HepG2 (cell line): ENCODE data around the gene DTYMK. TPM values are rescaled to one million over a fixed set of nuclear protein-coding genes. Genes with fewer than 3 reads are reported as not detected.

Source experiments
- ATAC-seq: fragments of 200-7000 bp; cut with Tn5 transposase; 3 replicates; pipeline ENCODE4 v1.9.1; 2020; ENCODE audit warnings: mild to moderate bottlenecking, moderate library complexity
- BruUV-seq: library from RNA; stranded (reverse); fragments of 400-500 nt; replicated peaks from 2 replicates; lab custom pipeline; 2021; lab: Mats Ljungman, UMichigan
- CTCF ChIA-PET: fragments of 300-600 bp; formaldehyde crosslinking; extraction: SDS; loops from one replicate; lab custom pipeline; 2021; ENCODE audit warnings: low total read pairs, inconsistent platforms, low intra/inter-chr PET ratio; lab: Yijun Ruan, JAX
- POLR2A ChIA-PET: fragments of 350-600 bp; sonication (Branson Sonifier 250); formaldehyde crosslinking; loops from one replicate; lab custom pipeline; 2020; ENCODE audit warnings: antibody characterized with exemption, inconsistent platforms; lab: Yijun Ruan, JAX
- DNase-seq: peaks from one replicate; pipeline ENCODE4 v3.0.0-alpha.2; 2015; ENCODE audit warnings: low spot score
- FAIRE-seq: peaks from 3 replicates; lab custom pipeline; 2011; peaks lifted over from hg19 to GRCh38; lab: Jason Lieb, UNC
- H2AFZ ChIP-seq: one replicate; pipeline ENCODE4 v1.6.1; 2011; ENCODE audit warnings: low read length, inconsistent platforms
- H3K27ac ChIP-seq: fragments of 300-600 bp; 3 replicates; pipeline ENCODE4 v1.8.0; 2011; ENCODE audit warnings: mixed run types, mild to moderate bottlenecking, mixed read lengths, low read length, inconsistent platforms; ENCODE audit not compliant: insufficient read depth; ENCODE audit errors: extremely low read length
- H3K27me3 ChIP-seq, 2 experiments: fragments of 200-600 bp in 1 of 2; 2 replicates in 1 of 2; 3 replicates in 1 of 2; pipeline versions ENCODE4 v1.6.0 to v1.8.0; 2011; ENCODE audit warnings: low read length in 2 of 2, mild to moderate bottlenecking in 2 of 2, moderate library complexity in 2 of 2, inconsistent platforms in 1 of 2; ENCODE audit not compliant: insufficient read depth in 2 of 2, control insufficient read depth in 1 of 2
- H3K36me3 ChIP-seq, 2 experiments: fragments of 200-600 bp in 1 of 2; replicated peaks in 1 of 2; 2 replicates in 1 of 2; 3 replicates in 1 of 2; pipeline versions ENCODE4 v1.5.1 to v1.8.0; 2011; ENCODE audit warnings: low read length in 2 of 2, inconsistent platforms in 1 of 2; ENCODE audit not compliant: insufficient read depth in 2 of 2, control insufficient read depth in 1 of 2
- H3K4me1 ChIP-seq: 2 replicates; pipeline ENCODE4 v1.5.1; 2012; ENCODE audit warnings: low read length, inconsistent platforms; ENCODE audit not compliant: insufficient read depth
- H3K4me2 ChIP-seq: 2 replicates; pipeline ENCODE4 v1.6.0; 2011; ENCODE audit warnings: low read depth, low read length, inconsistent platforms
- H3K4me3 ChIP-seq, 3 experiments: fragments of 200-600 bp in 1 of 3; sonication (generic), shearing (Covaris generic) in 1 of 3; replicated peaks in 1 of 3; 2 replicates each; pipeline ENCODE4 v1.5.1; 2011 to 2016; ENCODE audit warnings: low read length in 3 of 3, inconsistent platforms in 2 of 3, low read depth in 2 of 3, mild to moderate bottlenecking in 2 of 3, control low read depth in 1 of 3, mixed read lengths in 1 of 3; ENCODE audit not compliant: insufficient read depth in 1 of 3
- H3K79me2 ChIP-seq: one replicate; pipeline ENCODE4 v1.6.1; 2011; ENCODE audit warnings: low read length, inconsistent platforms; ENCODE audit not compliant: insufficient read depth
- H3K9ac ChIP-seq: 2 replicates; pipeline ENCODE4 v1.6.0; 2011; ENCODE audit warnings: mild to moderate bottlenecking, low read depth, low read length, inconsistent platforms; ENCODE audit not compliant: insufficient read depth
- H3K9me3 ChIP-seq: 2 replicates; pipeline ENCODE4 v1.5.1; 2012; ENCODE audit warnings: mild to moderate bottlenecking, low read length
- H4K20me1 ChIP-seq: 2 replicates; pipeline ENCODE4 v1.6.0; 2011; ENCODE audit warnings: inconsistent platforms, mild to moderate bottlenecking, low read length, moderate library complexity; ENCODE audit not compliant: insufficient read depth
- CCDC6 ChIP-seq: sonication (generic); formaldehyde crosslinking; IDR thresholded peaks from 2 replicates; pipeline ENCODE4 v1.8.1; 2022; ENCODE audit warnings: mild to moderate bottlenecking, missing genetic modification reagents, moderate library complexity
- EEA1 ChIP-seq: sonication (generic); formaldehyde crosslinking; IDR thresholded peaks from 2 replicates; pipeline ENCODE4 v1.5.1; 2020; ENCODE audit warnings: mild to moderate bottlenecking, missing genetic modification reagents, borderline replicate concordance
- HMG20B ChIP-seq: conservative IDR thresholded peaks from 2 replicates; pipeline ENCODE4 v1.6.1; 2016; ENCODE audit warnings: missing genetic modification reagents, missing compliant biosample characterization
- LCORL ChIP-seq, 2 experiments: fragments of 450-650 bp in 1 of 2; sonication (generic) in 1 of 2; formaldehyde crosslinking in 1 of 2; IDR thresholded peaks; 2 replicates each; pipeline versions ENCODE4 v1.5.0 to v1.6.1; 2017 to 2020; ENCODE audit warnings: antibody characterized with exemption in 1 of 2, missing genetic modification reagents in 1 of 2
- TMF1 ChIP-seq: sonication (generic); formaldehyde crosslinking; IDR thresholded peaks from 2 replicates; pipeline ENCODE4 v1.8.1; 2022; ENCODE audit warnings: low read depth, missing genetic modification reagents
- ZMYM2 ChIP-seq: sonication (generic); formaldehyde crosslinking; IDR thresholded peaks from 2 replicates; pipeline ENCODE4 v1.8.0; 2022; ENCODE audit warnings: mild to moderate bottlenecking, missing genetic modification reagents
- ZNF317 ChIP-seq: sonication (generic); formaldehyde crosslinking; IDR thresholded peaks from 2 replicates; pipeline ENCODE4 v1.5.0; 2020; ENCODE audit warnings: mild to moderate bottlenecking, missing genetic modification reagents
- ZNF441 ChIP-seq: sonication (generic); formaldehyde crosslinking; IDR thresholded peaks from 2 replicates; pipeline ENCODE4 v1.7.0; 2021; ENCODE audit warnings: missing genetic modification reagents, borderline replicate concordance
- ZNF557 ChIP-seq: sonication (generic); formaldehyde crosslinking; IDR thresholded peaks from 2 replicates; pipeline ENCODE4 v1.4.0; 2020; ENCODE audit warnings: missing genetic modification reagents
- WGBS: methylation state at CpG from one replicate; pipeline ENCODE4 v1.1.6; 2017; ENCODE audit warnings: low lambda C conversion rate; 5-methylcytosine and 5-hydroxymethylcytosine counted together
- in situ Hi-C: cut with HindIII; loops from 2 replicates; pipeline ENCODE4 v1.10.0; 2017; ENCODE audit warnings: low pct_unique_long_range_greater_than_20kb; ENCODE audit not compliant: extremely low pct_ligation_motif_present
- intact Hi-C: fragments of 100-400 bp; cut with micrococcal nuclease; formaldehyde crosslinking; loops from one replicate; pipeline ENCODE4 v1.10.0; 2022; ENCODE audit not compliant: unreplicated experiment
- polyA plus RNA-seq, 8 experiments: library from polyadenylated mRNA; depleted of rRNA in 3 of 8; stranded (reverse) in 7 of 8; unstranded in 1 of 8; fragments of >200 nt; fragmentation: Illumina TruSeq in 4 of 8; extraction: Trizol in 4 of 8; gene quantifications; 2 replicates each; pipeline versions ENCODE4 v1.2.1 to v1.2.3, GENCODE V29; 2011 to 2016; ENCODE audit warnings: low read depth in 4 of 8, missing spikeins in 1 of 8, mixed read lengths in 1 of 8; ENCODE audit not compliant: insufficient read depth in 1 of 8
- total RNA-seq, 5 experiments: library from RNA; depleted of rRNA; stranded (reverse); fragments of >200 nt; fragmentation: Illumina TruSeq; extraction: Trizol; gene quantifications; 2 replicates each; pipeline ENCODE4 v1.2.3, GENCODE V29; 2016; ENCODE audit warnings: low read depth in 1 of 5
- TF ChIP-seq, protein P1 (sequence below): sonication (generic); formaldehyde crosslinking; IDR thresholded peaks from 2 replicates; pipeline ENCODE4 v1.5.1; 2020; ENCODE audit warnings: missing genetic modification reagents, mild to moderate bottlenecking, borderline replicate concordance
- TF ChIP-seq, protein P2 (sequence below), 2 experiments: sonication (generic) in 1 of 2; formaldehyde crosslinking in 1 of 2; IDR thresholded peaks; 2 replicates each; pipeline versions ENCODE4 v1.6.1 to v1.9.0; 2014 to 2022; ENCODE audit warnings: antibody characterized with exemption in 1 of 2, borderline replicate concordance in 1 of 2, inconsistent platforms in 1 of 2, low read depth in 1 of 2, missing genetic modification reagents in 1 of 2
- TF ChIP-seq, protein P3 (sequence below): sonication (generic); formaldehyde crosslinking; IDR thresholded peaks from 2 replicates; pipeline ENCODE4 v1.4.0; 2020; ENCODE audit warnings: missing genetic modification reagents, mild to moderate bottlenecking, borderline replicate concordance

Gene DTYMK
- total and polyA plus RNA-seq, 2 of the 13 experiments (the other 11 are each of a cell fraction or from before 2014, with no cell fraction given), result 57.5 to 134 TPM

DNA sequence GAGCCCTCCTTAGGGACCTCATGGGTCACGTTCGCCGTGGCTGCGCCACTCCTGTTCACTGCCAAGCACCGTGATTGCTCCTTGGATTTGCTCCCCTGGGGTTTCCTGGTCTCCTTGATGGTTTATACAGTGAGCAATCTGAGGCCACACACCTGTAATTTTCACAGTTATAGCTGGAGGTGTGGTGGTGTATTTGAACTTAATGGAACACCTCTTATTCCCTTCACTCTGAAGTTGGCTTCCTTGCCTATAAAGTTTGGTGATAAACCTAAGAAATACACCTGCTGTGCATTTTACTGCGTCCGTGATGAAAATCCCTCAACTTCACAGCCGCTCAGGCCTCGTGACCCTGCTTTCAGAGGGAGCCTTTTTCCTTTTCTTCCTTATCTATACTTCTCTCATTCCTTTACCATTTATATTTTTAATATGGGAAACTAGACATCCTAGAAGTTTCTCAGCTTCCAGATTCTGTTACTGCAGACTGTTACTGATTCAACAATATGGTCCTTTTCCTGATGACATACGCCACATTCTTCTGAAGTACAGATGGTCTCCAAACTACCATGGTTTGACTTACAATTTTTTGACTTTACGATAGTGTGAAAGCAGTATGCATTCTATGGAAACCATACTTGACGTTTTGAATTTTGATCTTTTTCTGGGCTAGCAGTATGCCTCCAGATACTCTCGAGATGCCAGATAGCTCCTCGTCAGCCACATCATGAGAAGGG lies 40.5 kb downstream of the DTYMK start:
- Histone ChIP-seq H3K4me1 (peaks cover 88% of the 10 kb centered on the region), H3K27ac (peak overlapping the region; percentile 92), H3K4me3 (peak overlapping the region; percentile 39 to 79 (median 50)), H3K36me3 (peaks cover 2 to 11% of the 10 kb centered on the region in 2 experiments; a peak in 4 of 5 replicates), H3K9ac (peak overlapping the region; percentile 72), H3K27me3 (no peaks in the 10 kb centered on the region), H3K9me3 (no peaks in the 10 kb centered on the region), H2AFZ (no peak overlapping the region), H3K79me2 (peaks cover 91% of the 10 kb centered on the region), H4K20me1 (peaks cover 9% of the 10 kb centered on the region; the same call in 1 of the 2 replicates), H3K4me2 (peak overlapping the region; percentile 100)
- intact Hi-C loops (loop anchor here (5.0 kb wide), 2 partner anchors 41 to 99 kb away; partner anchors contain the start of gene DTYMK), in situ Hi-C loops (loop anchor here (25.0 kb wide), 1 partner anchor 784 kb away; the partner anchor contains the start of gene AGXT)
- 65% methylated on average over 14 of the region's 14 CpGs for WGBS
- no TSS peak for BruUV-seq
- CTCF ChIA-PET, result interaction anchor here (1.6 kb wide), 1 partner anchor 13 kb away, joined by 5 read pairs; no protein-coding TSS in a partner anchor
- ATAC-seq (no peak), DNase-seq (no peak), FAIRE-seq (no peak)
- POLR2A ChIA-PET, result interaction anchor here (0.8 to 3.6 kb wide), 8 partner anchors 9 to 331 kb away, joined by 3 to 30 read pairs (median 4); partner anchors contain the start of genes ATG4B, D2HGDH, DTYMK and THAP4
- TF ChIP-seq, protein P1, sequence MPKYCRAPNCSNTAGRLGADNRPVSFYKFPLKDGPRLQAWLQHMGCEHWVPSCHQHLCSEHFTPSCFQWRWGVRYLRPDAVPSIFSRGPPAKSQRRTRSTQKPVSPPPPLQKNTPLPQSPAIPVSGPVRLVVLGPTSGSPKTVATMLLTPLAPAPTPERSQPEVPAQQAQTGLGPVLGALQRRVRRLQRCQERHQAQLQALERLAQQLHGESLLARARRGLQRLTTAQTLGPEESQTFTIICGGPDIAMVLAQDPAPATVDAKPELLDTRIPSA (CRISPR knock-in tag), result 0 out of 2 replicates have a peak, but pooled peaks have one; percentile 81
- TF ChIP-seq HMG20B (CRISPR knock-in tag), result no peak
- TF ChIP-seq LCORL (IDR thresholded peaks at IDR 0.05), result no peak
- no peak for TF ChIP-seq LCORL (CRISPR knock-in tag; IDR thresholded peaks at IDR 0.05)
- 0 out of 2 replicates have a peak, but pooled peaks have one; percentile 43 for TF ChIP-seq ZNF441 (CRISPR knock-in tag)
- 0 out of 2 replicates have a peak, but pooled peaks have one; percentile 14 for TF ChIP-seq CCDC6 (CRISPR knock-in tag)
- peak; percentile 71; the same call in 1 of the 2 replicates for TF ChIP-seq EEA1 (CRISPR knock-in tag)
- 0 out of 2 replicates have a peak, but pooled peaks have one; percentile 23 for TF ChIP-seq TMF1 (CRISPR knock-in tag)
- TF ChIP-seq, protein P2, sequence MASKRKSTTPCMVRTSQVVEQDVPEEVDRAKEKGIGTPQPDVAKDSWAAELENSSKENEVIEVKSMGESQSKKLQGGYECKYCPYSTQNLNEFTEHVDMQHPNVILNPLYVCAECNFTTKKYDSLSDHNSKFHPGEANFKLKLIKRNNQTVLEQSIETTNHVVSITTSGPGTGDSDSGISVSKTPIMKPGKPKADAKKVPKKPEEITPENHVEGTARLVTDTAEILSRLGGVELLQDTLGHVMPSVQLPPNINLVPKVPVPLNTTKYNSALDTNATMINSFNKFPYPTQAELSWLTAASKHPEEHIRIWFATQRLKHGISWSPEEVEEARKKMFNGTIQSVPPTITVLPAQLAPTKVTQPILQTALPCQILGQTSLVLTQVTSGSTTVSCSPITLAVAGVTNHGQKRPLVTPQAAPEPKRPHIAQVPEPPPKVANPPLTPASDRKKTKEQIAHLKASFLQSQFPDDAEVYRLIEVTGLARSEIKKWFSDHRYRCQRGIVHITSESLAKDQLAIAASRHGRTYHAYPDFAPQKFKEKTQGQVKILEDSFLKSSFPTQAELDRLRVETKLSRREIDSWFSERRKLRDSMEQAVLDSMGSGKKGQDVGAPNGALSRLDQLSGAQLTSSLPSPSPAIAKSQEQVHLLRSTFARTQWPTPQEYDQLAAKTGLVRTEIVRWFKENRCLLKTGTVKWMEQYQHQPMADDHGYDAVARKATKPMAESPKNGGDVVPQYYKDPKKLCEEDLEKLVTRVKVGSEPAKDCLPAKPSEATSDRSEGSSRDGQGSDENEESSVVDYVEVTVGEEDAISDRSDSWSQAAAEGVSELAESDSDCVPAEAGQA (IDR thresholded peaks at IDR 0.05; ENCODE audit: low read depth), result no peak
- TF ChIP-seq, protein P2 (CRISPR knock-in tag; IDR thresholded peaks at IDR 0.05; ENCODE audit: borderline replicate concordance), result no peak
- no peak for TF ChIP-seq ZNF557 (CRISPR knock-in tag)
- 0 out of 2 replicates have a peak, but pooled peaks have one; percentile 48 for TF ChIP-seq ZNF317
- TF ChIP-seq, protein P3, sequence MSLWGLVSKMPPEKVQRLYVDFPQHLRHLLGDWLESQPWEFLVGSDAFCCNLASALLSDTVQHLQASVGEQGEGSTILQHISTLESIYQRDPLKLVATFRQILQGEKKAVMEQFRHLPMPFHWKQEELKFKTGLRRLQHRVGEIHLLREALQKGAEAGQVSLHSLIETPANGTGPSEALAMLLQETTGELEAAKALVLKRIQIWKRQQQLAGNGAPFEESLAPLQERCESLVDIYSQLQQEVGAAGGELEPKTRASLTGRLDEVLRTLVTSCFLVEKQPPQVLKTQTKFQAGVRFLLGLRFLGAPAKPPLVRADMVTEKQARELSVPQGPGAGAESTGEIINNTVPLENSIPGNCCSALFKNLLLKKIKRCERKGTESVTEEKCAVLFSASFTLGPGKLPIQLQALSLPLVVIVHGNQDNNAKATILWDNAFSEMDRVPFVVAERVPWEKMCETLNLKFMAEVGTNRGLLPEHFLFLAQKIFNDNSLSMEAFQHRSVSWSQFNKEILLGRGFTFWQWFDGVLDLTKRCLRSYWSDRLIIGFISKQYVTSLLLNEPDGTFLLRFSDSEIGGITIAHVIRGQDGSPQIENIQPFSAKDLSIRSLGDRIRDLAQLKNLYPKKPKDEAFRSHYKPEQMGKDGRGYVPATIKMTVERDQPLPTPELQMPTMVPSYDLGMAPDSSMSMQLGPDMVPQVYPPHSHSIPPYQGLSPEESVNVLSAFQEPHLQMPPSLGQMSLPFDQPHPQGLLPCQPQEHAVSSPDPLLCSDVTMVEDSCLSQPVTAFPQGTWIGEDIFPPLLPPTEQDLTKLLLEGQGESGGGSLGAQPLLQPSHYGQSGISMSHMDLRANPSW (CRISPR knock-in tag), result no peak
- TF ChIP-seq ZMYM2 (CRISPR knock-in tag), result peak; percentile 39; the same call in 1 of the 2 replicates
